Neuron (in vitro differentiated cells): ENCODE data around the gene SORT1.
"Not testable (repeated sequence)": the region's sequence is repeated elsewhere in the genome, so short reads cannot be mapped to it uniquely, and the experiment has no call there.

ENCODE experiments used
- H2AFZ ChIP-seq: one replicate; pipeline ENCODE4 v1.6.1; 2013; ENCODE audit warnings: low read depth, mild to moderate bottlenecking, inconsistent platforms, low read length, moderate library complexity
- H3K27me3 ChIP-seq: one replicate; pipeline ENCODE4 v1.6.1; 2013; ENCODE audit warnings: low read length; ENCODE audit not compliant: insufficient read depth
- H3K36me3 ChIP-seq: one replicate; pipeline ENCODE4 v1.6.1; 2013; ENCODE audit warnings: low read length; ENCODE audit not compliant: insufficient read depth
- H3K4me1 ChIP-seq: one replicate; pipeline ENCODE4 v1.6.1; 2013; ENCODE audit warnings: low read length; ENCODE audit not compliant: insufficient read depth
- H3K4me3 ChIP-seq: 2 replicates; pipeline ENCODE4 v1.5.1; 2013; ENCODE audit warnings: mild to moderate bottlenecking, low read length, moderate library complexity
- H3K9me3 ChIP-seq: one replicate; pipeline ENCODE4 v1.6.1; 2013; ENCODE audit warnings: low read length

Gene SORT1

GRCh38 chr1:109397581-109398342 lies at the start of gene SORT1:
SORT1 (minus strand) TSS chr1:109397918; CDS start chr1:109397892, 26 bp downstream.
- Histone ChIP-seq H3K9me3 (no peaks in the 10 kb centered on the region), H3K4me3 (peak within 1 kb of the TSS; percentile 98), H3K4me1 (peaks cover 46% of the 10 kb centered on the region), H3K27me3 (no peaks in the 10 kb centered on the region), H2AFZ (peak within 1 kb of the TSS; percentile 57), H3K36me3 (peaks cover 10% of the 10 kb centered on the region)

DNA sequence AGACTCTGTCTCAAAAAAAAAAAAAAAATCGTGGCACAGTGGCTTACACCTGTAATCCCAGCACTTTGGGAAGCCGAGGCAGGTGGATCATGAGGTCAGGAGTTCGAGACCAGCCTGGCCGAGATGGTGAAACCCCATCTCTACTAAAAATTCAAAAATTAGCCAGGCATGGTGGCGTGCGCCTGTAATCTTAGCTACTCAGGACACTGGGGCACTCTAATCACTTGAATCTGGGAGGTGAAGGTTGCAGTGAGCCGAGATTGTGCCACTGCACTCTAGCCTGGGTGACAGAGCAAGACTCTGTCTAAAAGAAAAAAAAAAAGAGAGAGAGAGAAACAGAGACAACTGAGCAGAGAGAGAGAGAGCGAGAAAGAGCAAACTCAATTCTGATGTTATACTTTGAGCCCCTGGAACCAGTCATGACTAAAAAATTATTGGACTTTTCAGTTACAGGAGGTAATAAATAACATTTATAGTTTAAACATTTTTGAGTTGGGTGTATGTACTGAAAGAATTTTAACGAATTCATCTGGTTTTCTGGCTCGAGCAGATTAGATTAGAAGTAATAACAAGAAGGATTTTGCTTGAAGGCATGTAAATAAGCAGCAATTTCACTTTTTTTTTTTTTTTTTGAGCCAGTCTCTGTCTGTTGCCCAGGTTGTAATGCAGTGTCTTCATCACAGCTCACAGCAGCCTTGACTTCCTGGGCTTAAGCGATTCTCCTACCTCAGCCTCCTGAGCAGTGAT lies 48.4 kb upstream of the SORT1 start:
- H3K4me3 ChIP-seq, H2AFZ ChIP-seq, H3K36me3 ChIP-seq, H3K4me1 ChIP-seq, H3K9me3 ChIP-seq: not testable (repeated sequence)
- peaks cover 22% of the 10 kb centered on the region for H3K27me3 ChIP-seq

- H3K4me3 ChIP-seq = no peak overlapping the region
- no peaks in the 10 kb centered on the region for H3K4me1 ChIP-seq
- no peaks in the 10 kb centered on the region for H3K36me3 ChIP-seq
- no peaks in the 10 kb centered on the region for H3K9me3 ChIP-seq
- H3K27me3 ChIP-seq = peaks cover 22% of the 10 kb centered on the region
- no peak overlapping the region for H2AFZ ChIP-seq
These were observed 46.6 kb upstream of the SORT1 start for GRCh38 chr1:109444346-109444745.

GRCh38 chr1:109443476-109443875 lies 45.8 kb upstream of the SORT1 start:
- Histone ChIP-seq H2AFZ (no peak overlapping the region), H3K36me3 (no peaks in the 10 kb centered on the region), H3K4me1 (peaks cover 5% of the 10 kb centered on the region), H3K27me3 (peaks cover 22% of the 10 kb centered on the region), H3K4me3 (no peak overlapping the region), H3K9me3 (no peaks in the 10 kb centered on the region)

DNA sequence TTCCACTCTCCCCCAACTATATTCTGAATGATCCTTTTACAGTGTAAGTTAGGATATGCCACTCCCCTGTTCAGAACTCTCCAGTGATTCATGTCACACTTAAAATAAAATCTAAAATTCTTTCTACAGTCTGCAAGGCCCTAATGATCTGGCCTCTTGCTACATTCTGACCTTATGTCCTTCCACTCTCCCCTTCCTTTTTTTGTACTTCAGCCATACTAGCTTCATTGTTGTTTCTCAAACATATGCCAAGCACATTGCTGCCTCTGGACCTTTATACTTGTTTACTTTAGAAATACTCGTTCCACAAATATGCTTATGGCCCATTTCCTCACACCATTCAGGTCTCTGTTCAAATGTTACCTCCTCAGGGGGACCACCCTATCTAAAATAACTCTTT lies 43.4 kb upstream of the SORT1 start:
- H2AFZ ChIP-seq = no peak overlapping the region
- no peaks in the 10 kb centered on the region for H3K9me3 ChIP-seq
- H3K4me3 ChIP-seq = no peak overlapping the region
- no peaks in the 10 kb centered on the region for H3K36me3 ChIP-seq
- H3K4me1 ChIP-seq = peaks cover 8% of the 10 kb centered on the region
- H3K27me3 ChIP-seq = peaks cover 22% of the 10 kb centered on the region

GRCh38 chr1:109438798-109439297 lies 41.1 kb upstream of the SORT1 start:
- Histone ChIP-seq H2AFZ (no peak overlapping the region), H3K27me3 (peaks cover 10% of the 10 kb centered on the region), H3K9me3 (no peaks in the 10 kb centered on the region), H3K4me3 (no peak overlapping the region), H3K36me3 (no peaks in the 10 kb centered on the region), H3K4me1 (peaks cover 8% of the 10 kb centered on the region)

DNA sequence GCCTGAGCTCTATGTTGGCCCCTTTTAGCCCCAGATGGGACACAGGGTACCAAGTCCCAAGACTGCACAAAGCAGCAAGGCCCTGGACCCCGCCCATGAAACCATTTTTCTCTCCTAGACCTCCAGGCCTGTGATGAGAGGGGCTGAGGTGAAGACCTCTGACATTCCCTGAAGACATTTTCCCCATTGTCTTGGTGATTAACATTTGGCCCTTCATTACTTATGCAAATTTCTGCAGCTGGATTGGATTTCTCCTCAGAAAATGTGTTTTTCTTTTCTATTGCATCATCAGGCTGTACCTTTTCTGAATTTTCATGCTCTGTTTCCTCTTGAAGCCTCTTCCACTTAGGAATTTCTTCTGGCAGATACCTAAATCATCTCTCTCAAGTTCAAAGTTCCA lies 36.8 kb upstream of the SORT1 start:
- Histone ChIP-seq H3K4me3 (no peak overlapping the region), H3K36me3 (no peaks in the 10 kb centered on the region), H3K4me1 (peaks cover 8% of the 10 kb centered on the region), H3K27me3 (no peaks in the 10 kb centered on the region), H3K9me3 (no peaks in the 10 kb centered on the region), H2AFZ (no peak overlapping the region)

- Histone ChIP-seq H3K4me3 (no peak overlapping the region), H3K27me3 (no peaks in the 10 kb centered on the region), H3K9me3 (no peaks in the 10 kb centered on the region), H3K4me1 (peaks cover under 1% of the 10 kb centered on the region), H2AFZ (no peak overlapping the region), H3K36me3 (no peaks in the 10 kb centered on the region)
These were observed 35.6 kb upstream of the SORT1 start for GRCh38 chr1:109433322-109433721.

GRCh38 chr1:109432336-109432735 lies 34.6 kb upstream of the SORT1 start:
- no peaks in the 10 kb centered on the region for H3K36me3 ChIP-seq
- peaks cover 5% of the 10 kb centered on the region for H3K4me1 ChIP-seq
- H3K4me3 ChIP-seq = no peak overlapping the region
- no peaks in the 10 kb centered on the region for H3K9me3 ChIP-seq
- no peaks in the 10 kb centered on the region for H3K27me3 ChIP-seq
- no peak overlapping the region for H2AFZ ChIP-seq

DNA sequence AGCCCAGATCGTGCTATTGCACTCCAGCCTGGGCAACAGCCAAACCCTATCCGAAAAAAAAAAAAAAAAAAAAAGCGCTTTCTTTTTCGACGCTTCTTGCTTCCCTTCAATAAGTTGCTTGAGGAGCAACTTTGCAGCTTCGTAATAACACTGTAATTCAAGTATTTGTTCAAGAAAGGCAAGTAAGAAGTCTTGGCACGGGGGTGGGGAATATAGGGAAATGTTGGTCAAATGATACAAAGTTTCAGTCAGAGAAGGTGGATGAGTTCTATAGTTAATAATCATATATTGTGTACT lies 29.4 kb upstream of the SORT1 start:
- Histone ChIP-seq H3K36me3 (no peaks in the 10 kb centered on the region), H3K4me3 (peak overlapping the region; percentile 86), H2AFZ (peak overlapping the region; percentile 81), H3K4me1 (peaks cover 13% of the 10 kb centered on the region), H3K27me3 (no peaks in the 10 kb centered on the region), H3K9me3 (no peaks in the 10 kb centered on the region)

- Histone ChIP-seq H3K27me3 (no peaks in the 10 kb centered on the region), H3K9me3 (no peaks in the 10 kb centered on the region), H3K4me3 (peak within 1 kb of the TSS; percentile 86), H2AFZ (peak within 1 kb of the TSS; percentile 81), H3K4me1 (peaks cover 13% of the 10 kb centered on the region), H3K36me3 (peaks cover 2% of the 10 kb centered on the region)
These were observed 28.8 kb upstream of the SORT1 start, which contains the start of gene PSMA5 for GRCh38 chr1:109426281-109427170. PSMA5 (minus strand) TSS chr1:109426448; CDS start chr1:109426330, 118 bp downstream.

GRCh38 chr1:109425391-109426280 lies 27.9 kb upstream of the SORT1 start:
- Histone ChIP-seq H3K4me3 (peak overlapping the region; percentile 86), H3K4me1 (peaks cover 13% of the 10 kb centered on the region)

More at GRCh38 chr1:109425391-109426280, 27.9 kb upstream of the SORT1 start:
- Histone ChIP-seq H3K36me3 (peaks cover 9% of the 10 kb centered on the region), H3K9me3 (no peaks in the 10 kb centered on the region), H2AFZ (no peak overlapping the region), H3K27me3 (no peaks in the 10 kb centered on the region)
